DOHH2 (cell line): Measurements from ENCODE around the gene TACR1.

Experiments used
- H3F3A ChIP-seq: fragments of 200-600 bp; sonication (generic), shearing (Covaris generic); 2 replicates; pipeline ENCODE4 v1.6.0; 2016; ENCODE audit warnings: antibody characterized with exemption, mild to moderate bottlenecking; ENCODE audit not compliant: control insufficient read depth, insufficient read depth
- H3K27ac ChIP-seq: fragments of 200-600 bp; sonication (generic); 2 replicates; pipeline ENCODE4 v1.5.1; 2014; ENCODE audit warnings: low read depth, mild to moderate bottlenecking, low read length, moderate library complexity
- H3K27me3 ChIP-seq: fragments of 200-600 bp; sonication (generic); 2 replicates; pipeline ENCODE4 v1.6.1; 2014; ENCODE audit warnings: mild to moderate bottlenecking, low read length, mixed read lengths; ENCODE audit not compliant: control insufficient read depth
- H3K36me3 ChIP-seq: fragments of 200-600 bp; sonication (generic); 2 replicates; pipeline ENCODE4 v1.6.1; 2014; ENCODE audit warnings: mild to moderate bottlenecking, low read length, moderate library complexity, mixed read lengths; ENCODE audit not compliant: control insufficient read depth
- H3K4me1 ChIP-seq: fragments of 200-600 bp; sonication (generic); 2 replicates; pipeline ENCODE4 v1.6.1; 2014; ENCODE audit warnings: mild to moderate bottlenecking, low read length, mixed read lengths; ENCODE audit not compliant: control insufficient read depth
- H3K4me2 ChIP-seq: fragments of 200-600 bp; sonication (generic); 2 replicates; pipeline ENCODE4 v1.6.0; 2014; ENCODE audit warnings: mild to moderate bottlenecking, low read length, moderate library complexity
- H3K4me3 ChIP-seq: fragments of 200-600 bp; sonication (generic); 2 replicates; pipeline ENCODE4 v1.5.1; 2014; ENCODE audit warnings: mild to moderate bottlenecking, low read length, mixed read lengths
- H3K79me2 ChIP-seq: fragments of 200-600 bp; sonication (generic); 2 replicates; pipeline ENCODE4 v1.6.1; 2014; ENCODE audit warnings: mild to moderate bottlenecking, low read length, mixed read lengths; ENCODE audit not compliant: control insufficient read depth
- H3K9me2 ChIP-seq: fragments of 200-600 bp; sonication (generic); replicated peaks from 2 replicates; pipeline ENCODE4 v1.6.1; 2014; ENCODE audit warnings: mild to moderate bottlenecking, low read length, mixed read lengths; ENCODE audit not compliant: control insufficient read depth
- H3K9me3 ChIP-seq: fragments of 200-600 bp; sonication (generic); 2 replicates; pipeline ENCODE4 v1.6.1; 2014; ENCODE audit warnings: antibody characterized with exemption, low read length, mixed read lengths; ENCODE audit not compliant: control insufficient read depth, insufficient read depth
- H4K20me1 ChIP-seq: fragments of 200-600 bp; sonication (generic); 2 replicates; pipeline ENCODE4 v1.6.0; 2014; ENCODE audit warnings: low read depth, mild to moderate bottlenecking, antibody characterized with exemption, low read length, moderate library complexity; ENCODE audit not compliant: control insufficient read depth, insufficient read depth
- EZH2phosphoT487 ChIP-seq: fragments of 200-600 bp; sonication (generic); IDR thresholded peaks from 2 replicates; pipeline ENCODE4 v1.6.1; 2017; ENCODE audit warnings: borderline replicate concordance, mild to moderate bottlenecking, antibody characterized with exemption, low read length, moderate library complexity, mixed read lengths
- TF ChIP-seq, protein P1 (sequence below): fragments of 200-600 bp; sonication (generic); IDR thresholded peaks from one replicate; pipeline ENCODE4 v1.5.1; 2014; ENCODE audit warnings: antibody characterized with exemption, mild to moderate bottlenecking, low read depth, low read length; ENCODE audit not compliant: poor library complexity, severe bottlenecking

Gene TACR1

GRCh38 chr2:75123876-75124275 is 75.4 kb downstream of the TACR1 start:
- Histone ChIP-seq H3K9me2 (no peaks in the 10 kb centered on the region), H3K9me3 (no peaks in the 10 kb centered on the region), H3K27ac (no peak overlapping the region), H3K4me2 (no peak overlapping the region), H3K36me3 (no peaks in the 10 kb centered on the region), H4K20me1 (no peaks in the 10 kb centered on the region), H3K4me3 (no peak overlapping the region), H3K79me2 (no peaks in the 10 kb centered on the region), H3K27me3 (peaks cover 10% of the 10 kb centered on the region; the same call in 1 of the 2 replicates), H3K4me1 (no peaks in the 10 kb centered on the region), H3F3A (no peaks in the 10 kb centered on the region)
- TF ChIP-seq, protein P1, sequence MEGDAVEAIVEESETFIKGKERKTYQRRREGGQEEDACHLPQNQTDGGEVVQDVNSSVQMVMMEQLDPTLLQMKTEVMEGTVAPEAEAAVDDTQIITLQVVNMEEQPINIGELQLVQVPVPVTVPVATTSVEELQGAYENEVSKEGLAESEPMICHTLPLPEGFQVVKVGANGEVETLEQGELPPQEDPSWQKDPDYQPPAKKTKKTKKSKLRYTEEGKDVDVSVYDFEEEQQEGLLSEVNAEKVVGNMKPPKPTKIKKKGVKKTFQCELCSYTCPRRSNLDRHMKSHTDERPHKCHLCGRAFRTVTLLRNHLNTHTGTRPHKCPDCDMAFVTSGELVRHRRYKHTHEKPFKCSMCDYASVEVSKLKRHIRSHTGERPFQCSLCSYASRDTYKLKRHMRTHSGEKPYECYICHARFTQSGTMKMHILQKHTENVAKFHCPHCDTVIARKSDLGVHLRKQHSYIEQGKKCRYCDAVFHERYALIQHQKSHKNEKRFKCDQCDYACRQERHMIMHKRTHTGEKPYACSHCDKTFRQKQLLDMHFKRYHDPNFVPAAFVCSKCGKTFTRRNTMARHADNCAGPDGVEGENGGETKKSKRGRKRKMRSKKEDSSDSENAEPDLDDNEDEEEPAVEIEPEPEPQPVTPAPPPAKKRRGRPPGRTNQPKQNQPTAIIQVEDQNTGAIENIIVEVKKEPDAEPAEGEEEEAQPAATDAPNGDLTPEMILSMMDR, result no peak
- TF ChIP-seq EZH2phosphoT487, result no peak

- Histone ChIP-seq H3K27me3 (peaks cover 7% of the 10 kb centered on the region; the same call in 1 of the 2 replicates), H3K4me3 (no peak overlapping the region), H3K27ac (no peak overlapping the region), H3K79me2 (no peaks in the 10 kb centered on the region), H3K9me3 (no peaks in the 10 kb centered on the region), H3K4me1 (no peaks in the 10 kb centered on the region), H3F3A (no peaks in the 10 kb centered on the region), H3K4me2 (no peak overlapping the region), H3K36me3 (no peaks in the 10 kb centered on the region), H4K20me1 (no peaks in the 10 kb centered on the region), H3K9me2 (no peaks in the 10 kb centered on the region)
- TF ChIP-seq, protein P1, result no peak
- TF ChIP-seq EZH2phosphoT487, result no peak
Observed at GRCh38 chr2:75113231-75113869, 86.0 kb downstream of the TACR1 start.

DNA sequence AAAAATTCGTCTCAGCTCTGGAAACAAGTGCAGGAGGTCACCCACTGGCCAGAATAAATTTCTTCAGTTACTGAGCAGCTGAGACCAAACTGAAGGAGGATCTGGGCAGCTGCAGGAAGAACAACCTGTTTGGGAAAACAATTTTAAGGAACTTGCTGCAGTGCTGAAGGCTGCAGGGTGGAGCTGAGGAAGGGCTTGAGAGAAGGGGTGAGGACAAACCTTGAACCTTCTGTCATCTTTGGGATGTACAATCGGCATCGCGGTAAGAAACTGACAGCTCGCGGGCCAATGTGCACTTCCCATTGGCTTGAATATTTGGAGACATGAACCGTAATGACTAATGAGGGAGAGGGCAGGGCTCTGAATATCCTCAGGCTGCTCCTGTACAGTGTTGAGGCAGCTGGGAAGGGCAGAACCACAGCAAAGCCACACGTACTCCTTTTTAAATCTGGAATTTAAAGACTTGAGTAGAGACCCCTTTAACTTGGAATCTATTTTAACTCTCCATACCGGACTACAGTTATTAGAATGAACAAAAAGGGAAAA is 90.3 kb downstream of the TACR1 start:
- no peaks in the 10 kb centered on the region for H4K20me1 ChIP-seq

More for the DNA sequence above, 90.3 kb downstream of the TACR1 start:
- Histone ChIP-seq H3K27me3 (peaks cover 7% of the 10 kb centered on the region; the same call in 1 of the 2 replicates), H3K27ac (no peak overlapping the region), H3K9me3 (no peaks in the 10 kb centered on the region), H3K36me3 (no peaks in the 10 kb centered on the region), H3F3A (no peaks in the 10 kb centered on the region), H3K4me3 (no peak overlapping the region), H3K79me2 (no peaks in the 10 kb centered on the region), H3K9me2 (no peaks in the 10 kb centered on the region), H3K4me2 (no peak overlapping the region), H3K4me1 (no peaks in the 10 kb centered on the region)
- TF ChIP-seq, protein P1, result no peak
- TF ChIP-seq EZH2phosphoT487, result no peak
